ENCODE data around the gene PXT1. TPM values are rescaled to one million over a fixed set of nuclear protein-coding genes. Genes with fewer than 3 reads are reported as not detected.
A peak's percentile ranks its signal among the peaks of the same experiment; 100 is the strongest.

Gene PXT1
- total and polyA plus RNA-seq, 9 of the 15 experiments (the other 6 are each of a cell fraction or from before 2014, with no cell fraction given) = 0.09 to 0.11 (median 0.10) TPM; not detected in 5

- no peak for TF ChIP-seq NR1H2 (CRISPR knock-in tag; IDR thresholded peaks at IDR 0.05)
- TF ChIP-seq RBBP5 (IDR thresholded peaks at IDR 0.05; ENCODE audit: borderline replicate concordance, insufficient read depth, low read length, poor library complexity, severe bottlenecking) = peak; percentile 29
- TF ChIP-seq MCM2 (IDR thresholded peaks at IDR 0.05; ENCODE audit: low read depth) = no peak
- peak in 1 of 2 experiments; percentile 41; a peak in 1 of 4 replicates for TF ChIP-seq SRF (CRISPR knock-in tag; IDR thresholded peaks at IDR 0.05)
- no peak for TF ChIP-seq THRB (CRISPR knock-in tag; conservative IDR thresholded peaks at IDR 0.05)
- TF ChIP-seq, protein P1, sequence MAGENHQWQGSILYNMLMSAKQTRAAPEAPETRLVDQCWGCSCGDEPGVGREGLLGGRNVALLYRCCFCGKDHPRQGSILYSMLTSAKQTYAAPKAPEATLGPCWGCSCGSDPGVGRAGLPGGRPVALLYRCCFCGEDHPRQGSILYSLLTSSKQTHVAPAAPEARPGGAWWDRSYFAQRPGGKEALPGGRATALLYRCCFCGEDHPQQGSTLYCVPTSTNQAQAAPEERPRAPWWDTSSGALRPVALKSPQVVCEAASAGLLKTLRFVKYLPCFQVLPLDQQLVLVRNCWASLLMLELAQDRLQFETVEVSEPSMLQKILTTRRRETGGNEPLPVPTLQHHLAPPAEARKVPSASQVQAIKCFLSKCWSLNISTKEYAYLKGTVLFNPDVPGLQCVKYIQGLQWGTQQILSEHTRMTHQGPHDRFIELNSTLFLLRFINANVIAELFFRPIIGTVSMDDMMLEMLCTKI (IDR thresholded peaks at IDR 0.05; ENCODE audit: partially characterized antibody) = no peak
- peak; percentile 92 to 93 for TF ChIP-seq FOXK2 (conservative IDR thresholded peaks at IDR 0.05 in 1 of 2, IDR thresholded peaks at IDR 0.05 in 1 of 2; ENCODE audit: low read depth in 2 of 2)
- no peak for TF ChIP-seq LARP7 (IDR thresholded peaks at IDR 0.05)
- TF ChIP-seq ZNF764 (CRISPR knock-in tag; IDR thresholded peaks at IDR 0.05; ENCODE audit: low read depth) = no peak
- no peak for TF ChIP-seq SAFB (IDR thresholded peaks at IDR 0.05; ENCODE audit: borderline replicate concordance, low read depth, low read length)
- TF ChIP-seq NFYB (IDR thresholded peaks at IDR 0.05; ENCODE audit: extremely low read depth, insufficient read length) = no peak
- TF ChIP-seq ZNF77 (CRISPR knock-in tag; IDR thresholded peaks at IDR 0.05) = no peak
- no peak; the same call in 1 of the 2 replicates for TF ChIP-seq HDAC2 (IDR thresholded peaks at IDR 0.05)
- TF ChIP-seq NR3C1 (CRISPR knock-in tag; IDR thresholded peaks at IDR 0.05) = no peak
- no peak for TF ChIP-seq ZNF431 (CRISPR knock-in tag; IDR thresholded peaks at IDR 0.05)
- TF ChIP-seq CBX5 (IDR thresholded peaks at IDR 0.05; ENCODE audit: borderline replicate concordance, low read depth) = no peak
- no peak for TF ChIP-seq NUFIP1 (IDR thresholded peaks at IDR 0.05; ENCODE audit: partially characterized antibody)
- no peak for TF ChIP-seq CUX1 (CRISPR knock-in tag; IDR thresholded peaks at IDR 0.05)
- TF ChIP-seq ZNF717 (CRISPR knock-in tag; IDR thresholded peaks at IDR 0.05) = no peak
- TF ChIP-seq CHCHD3 (CRISPR knock-in tag; IDR thresholded peaks at IDR 0.05) = no peak
- TF ChIP-seq ESRRB (CRISPR knock-in tag; IDR thresholded peaks at IDR 0.05; ENCODE audit: borderline replicate concordance) = no peak
These were observed 1.3 kb downstream of the PXT1 start (continued) for GRCh38 chr6:36441307-36441894.
